HG02973 (cell line): ENCODE data around the gene GARIN6.
"Not testable (repeated sequence)": the region's sequence is repeated elsewhere in the genome, so short reads cannot be mapped to it uniquely, and the experiment has no call there.

Experiments used
- ATAC-seq: cut with Tn5 transposase; IDR thresholded peaks from one replicate; pipeline ENCODE4 v1.9.1; 2021; ENCODE audit warnings: moderate library complexity; ENCODE audit not compliant: unreplicated experiment

GARIN6 gene

GRCh38 chr12:99647453-99647852, at the start of gene GARIN6:
GARIN6 (plus strand) TSS chr12:99647753; CDS start chr12:99648175, 422 bp downstream.
- no peak for ATAC-seq

GRCh38 chr12:99598785-99599184, 48.8 kb upstream of the GARIN6 start:
- ATAC-seq = no peak

- peak; percentile 89 for ATAC-seq
These were observed 47.2 kb upstream of the GARIN6 start for GRCh38 chr12:99600388-99600787.

- no peak for ATAC-seq
These were observed 37.9 kb upstream of the GARIN6 start for GRCh38 chr12:99609455-99610181.

- no peak for ATAC-seq
These were observed 36.4 kb upstream of the GARIN6 start for GRCh38 chr12:99611117-99611516.

- ATAC-seq = no peak
These were observed 36.0 kb upstream of the GARIN6 start for GRCh38 chr12:99611599-99611998.

GRCh38 chr12:99618657-99619056, 28.9 kb upstream of the GARIN6 start:
- no peak for ATAC-seq

- ATAC-seq = peak; percentile 90
These were observed 28.0 kb upstream of the GARIN6 start for GRCh38 chr12:99619389-99620158.

GRCh38 chr12:99620159-99620479, 27.4 kb upstream of the GARIN6 start:
- ATAC-seq = no peak

GRCh38 chr12:99624591-99624990, 23.0 kb upstream of the GARIN6 start:
- not testable (repeated sequence) for ATAC-seq

- ATAC-seq = no peak
These were observed 20.1 kb upstream of the GARIN6 start for GRCh38 chr12:99627459-99627858.

- no peak for ATAC-seq
These were observed 2.9 kb upstream of the GARIN6 start for GRCh38 chr12:99644629-99645028.

- no peak for ATAC-seq
These were observed 630 bp downstream of the GARIN6 start for GRCh38 chr12:99648183-99648582.

GRCh38 chr12:99649551-99649950, 2.0 kb downstream of the GARIN6 start:
- no peak for ATAC-seq

GRCh38 chr12:99658671-99659349, 11.3 kb downstream of the GARIN6 start:
- no peak for ATAC-seq

- ATAC-seq = no peak
These were observed 23.1 kb downstream of the GARIN6 start for GRCh38 chr12:99670635-99671034.

- no peak for ATAC-seq
These were observed 32.7 kb downstream of the GARIN6 start for GRCh38 chr12:99680276-99680675.

- no peak for ATAC-seq
These were observed 38.6 kb downstream of the GARIN6 start for GRCh38 chr12:99686142-99686541.

GRCh38 chr12:99695050-99695449, 47.5 kb downstream of the GARIN6 start:
- ATAC-seq = no peak
